Dendritic cell treated with granulocyte-macrophage colony-stimulating factor and Interleukin-4, amounts not matched to agents 40 ng/mL and 50 ng/mL, for 4 days (primary cell): ENCODE results near the gene PATZ1.

Source experiments
- H3K27ac Mint-ChIP-seq: one replicate; pipeline ENCODE4 v1.8.0; 2022; ENCODE audit warnings: mild to moderate bottlenecking, mixed read lengths
- H3K27me3 Mint-ChIP-seq: one replicate; pipeline ENCODE4 v1.8.0; 2022; ENCODE audit warnings: mild to moderate bottlenecking, mixed read lengths
- H3K36me3 Mint-ChIP-seq: one replicate; pipeline ENCODE4 v1.8.0; 2022; ENCODE audit warnings: low read depth, mixed read lengths
- H3K4me1 Mint-ChIP-seq: one replicate; pipeline ENCODE4 v1.8.0; 2022; ENCODE audit warnings: low read depth, mixed read lengths
- H3K4me3 Mint-ChIP-seq: one replicate; pipeline ENCODE4 v1.8.0; 2022; ENCODE audit warnings: mild to moderate bottlenecking, moderate library complexity, mixed read lengths
- H3K9me3 Mint-ChIP-seq: one replicate; pipeline ENCODE4 v1.8.0; 2022; ENCODE audit warnings: mixed read lengths
- intact Hi-C: fragments of 100-400 bp; cut with micrococcal nuclease; formaldehyde crosslinking; loops from one replicate; pipeline ENCODE4 v1.15.0; 2022

Gene PATZ1

DNA sequence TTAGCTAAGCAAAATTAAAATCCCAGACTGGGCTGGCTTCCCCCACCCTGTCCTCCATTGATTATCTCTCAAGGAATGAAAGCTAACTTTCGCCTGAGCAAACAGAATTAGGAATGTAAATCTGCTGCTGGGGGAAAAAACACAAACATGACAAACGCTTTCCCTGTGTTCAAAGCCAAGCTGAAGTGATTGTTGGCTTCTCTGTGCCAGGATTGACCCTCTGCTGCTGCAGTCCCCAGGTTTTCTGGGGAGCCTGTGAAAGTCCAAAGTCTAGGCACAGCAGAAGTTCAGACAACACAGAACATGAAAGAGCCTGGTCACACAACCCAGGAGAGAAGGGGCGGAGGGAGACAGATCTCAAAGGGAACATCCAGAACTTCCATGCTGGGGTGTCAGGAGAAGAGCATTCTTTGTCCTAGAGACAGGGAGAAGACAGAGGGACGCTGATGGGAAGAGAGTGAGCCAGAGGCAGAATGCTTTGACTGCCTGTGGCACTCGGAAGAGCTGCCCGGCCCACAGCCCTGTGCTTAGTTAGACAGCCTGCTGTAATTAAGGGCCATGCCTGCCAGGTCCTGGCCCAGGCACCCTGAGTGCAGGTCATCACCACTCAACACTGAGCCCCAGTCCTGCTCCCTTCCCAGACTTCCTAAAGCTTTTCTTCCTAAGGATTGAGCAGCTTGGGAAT, 6.9 kb downstream of the PATZ1 start:
- Mint-ChIP-seq H3K9me3 (no peaks in the 10 kb centered on the region), H3K36me3 (peaks cover 96% of the 10 kb centered on the region), H3K4me1 (peaks cover 46% of the 10 kb centered on the region), H3K4me3 (no peak overlapping the region), H3K27ac (peak overlapping the region; percentile 8), H3K27me3 (no peaks in the 10 kb centered on the region)
- intact Hi-C loops, result no loop called here

DNA sequence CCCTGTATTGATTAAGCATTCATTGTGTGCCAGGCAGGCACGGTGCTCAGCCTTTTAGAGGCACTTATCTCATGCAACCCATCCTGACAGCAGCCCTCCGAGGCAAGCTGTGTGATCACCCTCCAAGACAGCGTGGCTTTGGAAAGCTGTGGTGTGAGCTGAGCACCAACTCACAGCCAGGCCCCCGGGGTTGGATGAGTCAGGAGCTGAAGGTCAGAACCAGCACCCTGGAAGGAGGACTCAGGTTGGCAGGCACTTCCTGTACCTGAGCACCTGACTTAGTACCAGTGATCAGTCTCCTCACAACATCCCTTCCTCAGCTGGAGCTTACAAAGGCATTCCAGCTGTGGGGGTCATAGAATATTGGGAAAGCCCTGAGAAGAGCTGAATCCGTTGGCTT, 9.0 kb downstream of the PATZ1 start:
- Mint-ChIP-seq H3K4me3 (no peak overlapping the region), H3K27me3 (no peaks in the 10 kb centered on the region), H3K36me3 (peaks cover 97% of the 10 kb centered on the region), H3K27ac (no peak overlapping the region), H3K4me1 (peaks cover 32% of the 10 kb centered on the region), H3K9me3 (no peaks in the 10 kb centered on the region)
- intact Hi-C loops, result no loop called here

DNA sequence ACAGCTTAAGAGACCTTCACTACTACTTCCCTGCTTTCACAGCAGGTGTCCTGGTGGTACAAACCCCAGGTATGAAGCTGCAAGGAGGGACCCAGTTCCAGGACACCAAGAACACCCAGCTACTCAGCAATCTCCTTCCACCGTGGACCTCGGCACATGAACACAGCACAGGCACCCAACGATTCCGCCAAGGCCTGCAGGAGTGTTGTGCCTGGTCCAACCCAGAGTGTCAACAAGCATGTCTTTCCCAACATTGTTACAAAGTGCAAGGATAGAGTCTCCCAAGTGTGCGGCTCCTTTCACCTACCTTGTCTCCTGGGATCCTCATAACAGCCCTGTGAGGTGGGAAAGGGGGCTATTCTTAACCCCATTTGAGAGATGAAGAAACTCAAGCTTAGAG, 11.8 kb downstream of the PATZ1 start:
- H3K4me1 Mint-ChIP-seq, result peaks cover 7% of the 10 kb centered on the region

DNA sequence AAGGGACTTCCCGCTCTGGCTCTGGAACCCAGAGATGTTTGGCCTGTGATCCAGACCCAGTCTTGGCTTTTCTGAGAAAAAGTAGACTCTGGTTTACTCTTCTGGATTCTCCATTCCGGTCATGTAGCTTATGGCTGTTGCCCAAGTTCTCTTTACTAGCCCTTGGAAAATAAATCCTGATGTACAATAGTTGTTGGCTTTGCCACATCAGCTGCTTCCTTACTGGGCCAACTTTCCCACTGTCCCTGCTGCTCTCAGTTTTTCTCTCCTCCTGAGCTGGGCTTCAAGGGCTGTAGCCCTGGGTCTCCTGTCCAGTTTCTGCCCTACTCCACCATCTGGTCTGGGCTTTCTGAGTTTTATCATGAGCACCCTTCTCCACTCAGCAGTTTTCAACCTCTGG, 12.5 kb downstream of the PATZ1 start:
- Mint-ChIP-seq H3K9me3 (no peaks in the 10 kb centered on the region), H3K4me1 (peaks cover 7% of the 10 kb centered on the region), H3K27ac (peak overlapping the region; percentile 5), H3K36me3 (peaks cover 97% of the 10 kb centered on the region), H3K4me3 (no peak overlapping the region), H3K27me3 (no peaks in the 10 kb centered on the region)
- intact Hi-C loops, result no loop called here

More for the DNA sequence above, 11.8 kb downstream of the PATZ1 start:
- Mint-ChIP-seq H3K27me3 (no peaks in the 10 kb centered on the region), H3K27ac (no peak overlapping the region), H3K4me3 (no peak overlapping the region), H3K9me3 (no peaks in the 10 kb centered on the region), H3K36me3 (peaks cover 97% of the 10 kb centered on the region)
- intact Hi-C loops, result no loop called here

DNA sequence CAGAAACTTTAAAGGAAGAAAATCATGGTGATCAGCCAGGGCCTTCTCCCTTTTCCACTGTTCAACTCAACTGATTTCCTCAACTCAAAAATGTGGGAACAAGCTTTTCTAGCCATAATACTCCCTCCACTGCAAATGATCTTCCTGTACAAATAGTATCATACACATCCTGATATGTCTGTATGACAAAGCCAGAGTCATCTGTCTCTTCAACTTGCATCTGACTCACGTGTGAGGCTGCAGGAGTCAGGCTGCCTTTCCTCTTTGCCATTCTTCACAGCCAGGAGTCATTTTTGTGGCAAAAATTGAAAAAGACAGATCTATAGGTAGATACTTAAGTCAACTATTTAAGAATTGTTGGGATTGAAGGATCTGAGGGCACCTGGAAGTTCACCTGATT, 13.3 kb downstream of the PATZ1 start:
- intact Hi-C loops, result no loop called here
- peaks cover 7% of the 10 kb centered on the region for H3K4me1 Mint-ChIP-seq
- no peak overlapping the region for H3K4me3 Mint-ChIP-seq
- H3K36me3 Mint-ChIP-seq, result peaks cover 97% of the 10 kb centered on the region
- no peaks in the 10 kb centered on the region for H3K27me3 Mint-ChIP-seq
- no peaks in the 10 kb centered on the region for H3K9me3 Mint-ChIP-seq
- H3K27ac Mint-ChIP-seq, result no peak overlapping the region

DNA sequence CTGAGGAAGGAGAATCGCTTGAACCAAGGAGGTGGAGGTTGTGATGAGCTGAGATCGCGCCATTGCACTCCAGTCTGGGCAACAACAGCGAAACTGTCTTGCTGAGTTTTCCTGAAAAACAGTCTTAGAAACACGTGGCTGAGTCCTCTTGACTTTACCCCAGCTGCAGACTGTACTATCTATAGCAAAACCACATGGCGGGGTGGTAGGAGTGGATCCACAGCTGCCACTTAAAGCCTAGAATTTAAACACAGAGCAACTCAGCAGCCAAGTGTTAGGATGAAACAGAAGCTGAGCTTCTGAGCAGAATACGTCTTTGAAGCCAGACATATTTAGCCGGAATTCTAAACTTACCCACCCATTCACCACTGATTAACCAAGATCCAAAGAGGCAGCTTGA, 14.1 kb downstream of the PATZ1 start:
- H3K4me1 Mint-ChIP-seq, result peaks cover 7% of the 10 kb centered on the region
- H3K27ac Mint-ChIP-seq, result no peak overlapping the region
- H3K9me3 Mint-ChIP-seq, result no peaks in the 10 kb centered on the region
- H3K4me3 Mint-ChIP-seq, result no peak overlapping the region
- peaks cover 97% of the 10 kb centered on the region for H3K36me3 Mint-ChIP-seq
- intact Hi-C loops, result no loop called here
- H3K27me3 Mint-ChIP-seq, result no peaks in the 10 kb centered on the region

DNA sequence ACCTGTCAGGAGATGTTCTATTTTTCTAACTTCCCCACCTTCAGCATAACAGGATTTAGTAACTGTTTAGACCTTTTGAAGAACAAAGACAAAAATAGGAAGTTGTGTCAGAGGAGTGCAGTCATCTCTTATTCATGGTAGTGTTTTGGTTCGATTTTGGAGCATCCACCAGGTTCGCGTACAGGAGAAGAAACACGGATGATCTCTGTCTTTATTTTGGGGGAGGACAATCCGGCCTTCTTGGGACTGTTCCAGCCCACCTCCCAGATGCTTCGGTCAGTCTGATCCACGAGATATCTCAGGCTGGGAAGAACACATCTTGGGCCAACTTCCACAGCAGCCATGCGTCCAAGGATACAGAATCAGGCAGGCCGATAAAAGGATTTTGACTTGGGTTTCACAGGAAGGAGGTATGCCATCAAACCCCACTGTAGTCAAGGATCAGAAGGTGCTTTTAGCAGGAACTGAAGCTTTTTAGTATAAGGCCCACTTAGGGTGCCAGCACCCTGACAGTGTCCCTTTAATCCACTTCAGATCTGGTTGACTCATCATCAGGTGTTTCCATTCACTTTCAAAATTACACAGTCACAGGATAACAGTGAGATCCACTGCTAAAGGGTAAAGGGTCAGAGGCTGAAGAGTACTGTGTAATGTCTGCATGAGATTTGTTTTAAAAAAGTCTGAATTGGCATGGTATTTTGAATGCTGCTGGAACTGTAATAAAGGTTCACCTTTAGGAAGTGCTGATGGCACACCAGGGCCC, 16.5 kb downstream of the PATZ1 start:
- H3K27ac Mint-ChIP-seq, result no peak overlapping the region
- H3K9me3 Mint-ChIP-seq, result no peaks in the 10 kb centered on the region
- peaks cover 100% of the 10 kb centered on the region for H3K36me3 Mint-ChIP-seq
- no peaks in the 10 kb centered on the region for H3K27me3 Mint-ChIP-seq
- H3K4me1 Mint-ChIP-seq, result peaks cover 17% of the 10 kb centered on the region
- intact Hi-C loops, result no loop called here
- H3K4me3 Mint-ChIP-seq, result no peak overlapping the region

DNA sequence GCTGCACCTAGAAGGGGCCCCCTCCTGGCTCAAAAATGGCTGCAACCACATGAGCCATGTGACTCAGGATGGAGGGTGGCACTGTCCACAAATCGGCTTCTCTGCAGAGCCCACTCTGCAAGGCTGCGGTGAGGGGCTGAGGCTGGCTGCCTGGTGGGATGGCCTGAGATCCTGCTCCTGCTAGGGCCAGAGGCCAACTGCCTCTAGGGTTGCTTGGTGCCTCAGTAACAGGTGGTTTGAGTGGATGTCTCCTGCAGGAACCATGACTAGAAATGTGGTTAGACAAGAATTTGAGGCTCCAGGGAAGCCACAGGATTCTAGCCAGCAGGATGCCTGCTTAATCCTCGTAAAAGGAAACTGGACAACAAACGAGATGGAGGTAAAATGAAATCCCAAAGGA, 17.1 kb downstream of the PATZ1 start:
- Mint-ChIP-seq H3K4me1 (peaks cover 17% of the 10 kb centered on the region), H3K27ac (no peak overlapping the region), H3K4me3 (no peak overlapping the region), H3K9me3 (no peaks in the 10 kb centered on the region), H3K36me3 (peaks cover 100% of the 10 kb centered on the region), H3K27me3 (no peaks in the 10 kb centered on the region)
- intact Hi-C loops, result no loop called here

DNA sequence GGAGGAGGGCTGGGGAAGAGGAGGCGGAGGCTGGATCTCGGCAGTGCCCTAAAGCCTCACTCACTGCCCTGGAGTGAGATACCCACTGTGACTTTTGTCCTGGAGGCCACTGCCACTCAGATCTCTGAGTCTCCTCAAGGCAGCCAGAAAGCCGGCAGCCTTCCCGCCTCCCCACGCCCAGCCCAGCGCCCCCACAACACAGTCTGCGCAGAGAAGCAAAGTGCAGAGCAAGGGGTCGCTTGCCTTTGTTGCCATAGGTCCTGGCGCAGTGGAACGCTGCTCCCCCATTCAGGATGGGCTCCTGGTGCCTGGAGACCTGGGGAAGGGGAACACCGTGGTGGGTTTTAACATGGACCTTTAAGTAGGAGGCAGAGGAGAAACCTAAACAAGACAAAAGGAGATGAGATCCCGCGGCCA, 17.6 kb downstream of the PATZ1 start:
- Mint-ChIP-seq H3K9me3 (no peaks in the 10 kb centered on the region), H3K36me3 (peaks cover 99% of the 10 kb centered on the region), H3K27ac (no peak overlapping the region)

DNA sequence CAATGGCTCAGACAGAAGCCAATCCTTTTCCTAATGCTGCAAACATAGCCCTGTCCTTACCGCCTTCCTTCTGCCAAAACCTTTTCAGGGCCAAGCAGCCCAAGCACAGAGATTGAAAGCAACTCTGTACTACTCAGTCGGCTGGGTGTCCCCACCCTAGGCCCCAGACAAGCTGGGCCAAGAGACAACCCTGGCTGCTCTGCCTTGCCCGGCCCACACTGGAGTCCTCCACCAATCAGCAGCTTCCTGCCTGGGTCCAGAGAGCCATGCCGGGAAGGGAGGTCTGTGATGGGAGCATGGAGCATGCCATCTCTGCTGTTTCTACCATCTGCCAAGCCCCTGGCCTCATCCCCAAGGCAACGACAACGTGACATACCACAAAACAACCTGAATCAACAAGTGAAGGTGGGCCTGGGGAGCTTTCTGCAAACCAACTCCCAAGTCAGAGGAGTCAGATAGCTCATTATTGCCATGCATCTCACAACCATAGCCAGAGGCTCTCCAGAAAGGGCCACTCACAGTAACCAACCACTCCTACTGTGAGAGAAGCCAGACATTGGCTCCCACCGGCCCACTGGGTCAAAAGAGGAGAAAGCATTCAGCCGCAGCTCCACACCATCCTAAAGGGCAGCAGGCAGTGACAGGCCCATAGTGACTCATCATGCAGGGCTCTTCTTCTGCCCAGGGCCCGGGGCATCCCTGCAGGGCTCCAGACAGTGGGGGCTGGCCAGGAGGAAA, 18.2 kb downstream of the PATZ1 start:
- intact Hi-C loops, result no loop called here

More for the DNA sequence above, 17.6 kb downstream of the PATZ1 start:
- Mint-ChIP-seq H3K4me1 (peaks cover 12% of the 10 kb centered on the region), H3K4me3 (no peak overlapping the region), H3K27me3 (no peaks in the 10 kb centered on the region)
- intact Hi-C loops, result no loop called here

DNA sequence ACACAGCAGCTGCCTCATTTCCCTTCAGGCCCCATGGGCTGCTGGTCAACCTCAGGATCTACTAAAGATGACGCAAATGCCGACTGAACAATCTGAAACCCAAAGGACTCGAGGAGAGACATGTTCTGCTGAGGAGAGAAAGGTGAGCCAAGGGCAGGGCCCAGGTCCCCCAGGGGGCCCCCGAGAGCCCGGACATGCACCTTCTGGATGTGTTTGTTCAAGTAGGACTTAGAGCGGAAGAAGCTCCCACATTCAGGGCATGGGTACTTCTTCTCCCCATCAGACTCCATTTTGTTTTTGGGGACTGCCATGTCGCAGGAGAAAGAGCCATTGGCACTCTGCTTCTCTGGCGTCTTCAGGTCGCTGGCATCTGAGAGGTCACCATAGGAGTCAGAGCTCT, 19.3 kb downstream of the PATZ1 start:
- no peaks in the 10 kb centered on the region for H3K27me3 Mint-ChIP-seq
- no peaks in the 10 kb centered on the region for H3K9me3 Mint-ChIP-seq
- peaks cover 10% of the 10 kb centered on the region for H3K4me1 Mint-ChIP-seq
- no peak overlapping the region for H3K27ac Mint-ChIP-seq
- no peak overlapping the region for H3K4me3 Mint-ChIP-seq
- intact Hi-C loops, result no loop called here
- H3K36me3 Mint-ChIP-seq, result peaks cover 87% of the 10 kb centered on the region

More for the DNA sequence above, 18.2 kb downstream of the PATZ1 start:
- Mint-ChIP-seq H3K27ac (no peak overlapping the region), H3K4me1 (peaks cover 10% of the 10 kb centered on the region), H3K27me3 (no peaks in the 10 kb centered on the region), H3K36me3 (peaks cover 98% of the 10 kb centered on the region), H3K9me3 (no peaks in the 10 kb centered on the region), H3K4me3 (no peak overlapping the region)

DNA sequence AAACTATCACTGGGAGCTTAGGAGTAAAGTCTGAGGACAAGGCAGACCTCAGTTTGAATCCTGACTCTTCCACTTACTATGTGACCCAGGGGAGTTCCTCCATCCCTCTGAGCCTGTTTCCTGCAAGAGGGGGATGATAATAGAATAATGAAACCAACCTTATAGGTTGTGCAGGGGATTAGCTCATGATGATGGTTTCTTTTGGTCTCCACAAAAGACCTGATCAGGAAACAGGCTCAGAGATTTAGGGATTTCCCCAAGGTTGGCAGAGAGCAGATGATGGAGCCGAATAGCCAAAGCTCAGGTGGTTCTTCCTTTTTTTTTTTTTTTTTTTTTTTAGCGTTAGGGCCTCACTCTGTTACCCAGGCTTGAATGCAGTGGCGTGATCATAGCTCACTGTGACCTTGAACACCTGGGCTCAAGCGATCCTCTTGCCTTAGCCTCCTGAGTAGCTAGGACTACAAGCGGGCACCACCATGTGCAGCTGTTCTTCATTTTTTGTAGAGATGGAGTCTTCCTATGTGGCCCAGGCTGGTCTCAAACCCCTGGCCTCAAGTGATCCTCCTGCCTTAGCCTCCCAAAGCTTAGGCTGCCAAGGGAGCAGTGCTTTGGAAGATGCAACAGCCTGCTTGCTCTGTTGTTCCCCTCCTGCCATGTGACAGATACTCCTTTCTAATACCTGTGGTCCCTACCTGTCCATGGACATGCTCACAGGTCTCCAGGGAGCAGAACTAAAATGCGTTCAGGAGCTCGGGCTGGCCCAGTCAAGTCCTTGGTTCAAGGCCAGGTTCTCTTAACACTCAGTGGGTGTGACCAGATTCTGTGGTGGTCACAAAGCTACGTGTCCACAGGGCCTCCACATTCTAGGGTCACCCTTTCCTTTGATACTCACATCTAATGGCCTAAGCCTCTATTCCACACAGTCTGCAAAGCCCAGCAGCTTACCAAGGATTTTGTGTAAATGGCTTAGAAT, 22.3 kb downstream of the PATZ1 start:
- Mint-ChIP-seq H3K4me1 (peaks cover 10% of the 10 kb centered on the region), H3K27me3 (no peaks in the 10 kb centered on the region), H3K36me3 (peaks cover 57% of the 10 kb centered on the region), H3K4me3 (no peak overlapping the region), H3K9me3 (no peaks in the 10 kb centered on the region), H3K27ac (no peak overlapping the region)
- intact Hi-C loops, result no loop called here

DNA sequence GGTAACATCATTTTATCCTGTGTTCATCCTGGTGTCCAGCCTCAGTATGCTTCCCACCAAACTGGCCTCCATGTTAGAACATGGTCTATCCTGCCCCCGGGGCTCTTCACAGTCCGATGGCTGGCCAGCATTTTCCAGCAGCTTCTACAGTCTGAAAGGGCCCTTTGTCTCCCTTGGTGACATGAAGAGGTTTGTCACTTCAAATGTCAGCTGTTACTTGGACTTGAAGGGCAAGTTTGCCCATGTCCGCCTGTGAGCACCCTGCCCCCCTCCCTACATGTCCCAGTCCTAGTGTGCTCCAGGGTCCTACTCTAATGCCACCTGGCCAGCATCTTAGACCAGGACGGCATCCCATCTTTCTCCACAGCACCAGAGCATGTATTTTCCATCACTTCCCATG, 24.7 kb downstream of the PATZ1 start:
- peaks cover 32% of the 10 kb centered on the region for H3K36me3 Mint-ChIP-seq
- H3K4me3 Mint-ChIP-seq, result no peak overlapping the region
- peaks cover 10% of the 10 kb centered on the region for H3K4me1 Mint-ChIP-seq
- no peaks in the 10 kb centered on the region for H3K9me3 Mint-ChIP-seq
- H3K27ac Mint-ChIP-seq, result no peak overlapping the region
- no peaks in the 10 kb centered on the region for H3K27me3 Mint-ChIP-seq
- intact Hi-C loops, result no loop called here
